GM21360 (cell line): ENCODE results near the gene ANKRD55.
"Not testable (repeated sequence)": the region's sequence is repeated elsewhere in the genome, so short reads cannot be mapped to it uniquely, and the experiment has no call there.

Source experiments
- ATAC-seq: cut with Tn5 transposase; IDR thresholded peaks from one replicate; pipeline ENCODE4 v1.9.1; 2021; ENCODE audit warnings: mild to moderate bottlenecking, moderate library complexity; ENCODE audit not compliant: unreplicated experiment

ANKRD55 gene

DNA sequence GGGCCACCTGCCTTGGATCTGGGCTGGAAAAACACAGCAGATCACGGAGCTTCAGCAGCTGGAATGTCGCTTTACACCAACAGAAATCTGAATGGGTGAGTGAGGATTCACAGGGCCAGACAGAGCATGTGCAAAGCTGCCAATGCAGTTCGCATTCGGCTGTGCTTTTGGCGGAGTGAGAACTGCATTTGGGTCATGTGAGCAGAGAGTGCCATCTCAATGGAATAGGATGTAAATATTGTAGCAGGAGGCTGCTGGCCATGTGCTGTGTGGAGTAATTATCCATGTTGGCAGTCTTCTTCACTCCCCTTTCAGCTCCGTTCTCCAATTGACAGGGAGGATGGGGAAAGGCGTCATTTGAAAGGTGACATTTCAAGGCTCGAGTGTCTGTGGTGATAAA lies at the start of gene ANKRD55:
Gene ANKRD55 (minus strand): TSS at position 101 of the 400 bp plus-strand sequence. CDS start 417 bp downstream, outside the sequence.
- ATAC-seq = no peak

DNA sequence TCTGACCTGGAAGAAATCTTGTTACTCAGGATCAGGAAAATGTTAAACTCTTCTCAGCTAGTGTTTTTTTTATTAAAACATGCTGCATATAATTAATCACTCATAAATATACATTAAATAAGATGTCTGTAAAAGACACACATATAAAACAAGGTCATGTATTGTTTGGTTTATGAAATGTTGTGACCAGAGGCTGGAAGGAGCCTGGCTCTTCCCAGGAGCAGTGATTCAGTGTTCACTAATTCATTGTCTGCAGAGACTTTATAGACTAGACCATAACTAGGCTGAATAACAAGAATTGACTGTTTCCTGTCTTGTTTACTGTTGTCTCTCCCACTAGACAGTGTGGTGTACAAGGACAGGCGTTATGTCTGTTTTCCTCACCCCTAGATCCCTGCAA lies 49.1 kb upstream of the ANKRD55 start:
- ATAC-seq = no peak

DNA sequence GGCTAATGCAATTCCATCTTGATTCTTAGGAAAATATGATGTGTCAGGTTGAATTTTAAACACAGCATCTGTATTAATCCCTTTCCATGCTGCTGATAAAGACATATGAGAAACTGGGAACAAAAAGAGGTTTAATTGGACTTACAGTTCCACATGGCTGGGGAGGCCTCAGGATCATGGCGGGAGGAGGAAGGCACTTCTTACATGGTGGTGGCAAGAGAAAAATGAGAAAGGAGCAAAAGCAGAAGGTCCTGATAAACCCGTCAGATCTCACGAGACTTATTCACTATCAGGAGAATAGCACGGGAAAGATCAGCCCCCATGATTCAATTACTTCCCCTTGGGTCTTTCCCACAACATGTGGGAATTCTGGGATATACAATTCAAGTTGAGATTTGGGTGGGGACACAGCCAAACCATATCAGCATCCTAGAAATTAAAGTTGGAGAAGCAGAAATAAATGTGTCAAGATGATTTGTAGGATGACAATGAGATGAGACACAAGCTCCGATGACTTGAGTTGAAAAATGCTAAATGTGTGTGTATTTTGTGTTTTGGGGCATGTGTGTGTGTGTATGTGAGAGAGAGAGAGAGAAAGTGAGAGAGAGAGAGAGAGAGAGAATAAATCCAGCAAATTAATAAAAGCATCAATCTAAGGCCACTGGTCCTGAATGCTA lies 48.5 kb upstream of the ANKRD55 start:
- ATAC-seq = no peak

DNA sequence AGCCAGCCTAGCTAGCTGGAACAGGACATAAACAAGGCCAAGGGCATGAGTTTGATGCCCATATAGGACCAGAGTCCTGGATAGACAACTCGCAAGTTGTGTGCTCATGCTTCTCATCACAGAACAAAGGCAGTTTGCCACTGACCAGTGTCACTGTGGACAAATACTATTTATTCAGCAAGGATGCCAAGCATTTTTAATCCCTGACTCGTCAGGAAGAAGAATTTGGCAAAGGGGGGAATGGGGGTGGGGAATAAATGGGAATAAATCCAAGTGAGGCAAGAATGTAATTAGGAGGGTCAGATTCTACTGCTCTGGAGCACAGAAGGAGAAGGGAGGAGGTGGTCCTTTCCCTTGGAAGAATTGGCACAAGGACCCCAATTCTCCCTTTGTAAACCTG lies 46.8 kb upstream of the ANKRD55 start:
- no peak for ATAC-seq

DNA sequence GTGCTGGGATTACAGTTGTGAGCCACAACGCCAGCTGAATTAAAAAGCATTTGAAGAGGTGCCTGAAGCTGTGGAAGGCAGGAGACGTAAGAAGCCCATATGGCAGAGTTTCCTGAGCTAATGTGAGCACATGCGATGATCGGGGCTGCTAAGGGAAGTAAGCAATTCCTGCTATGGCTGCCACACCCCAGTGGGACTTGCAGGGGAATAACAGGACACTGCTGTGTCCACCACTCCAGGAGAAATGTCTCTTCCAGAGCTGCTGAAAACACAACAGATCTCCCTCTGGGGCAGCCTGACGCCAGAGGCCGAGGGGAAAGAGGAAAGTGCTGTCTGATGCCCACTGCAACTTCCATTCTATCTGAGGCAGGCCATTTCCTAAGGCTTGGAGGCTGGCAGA lies 46.2 kb upstream of the ANKRD55 start:
- no peak for ATAC-seq

DNA sequence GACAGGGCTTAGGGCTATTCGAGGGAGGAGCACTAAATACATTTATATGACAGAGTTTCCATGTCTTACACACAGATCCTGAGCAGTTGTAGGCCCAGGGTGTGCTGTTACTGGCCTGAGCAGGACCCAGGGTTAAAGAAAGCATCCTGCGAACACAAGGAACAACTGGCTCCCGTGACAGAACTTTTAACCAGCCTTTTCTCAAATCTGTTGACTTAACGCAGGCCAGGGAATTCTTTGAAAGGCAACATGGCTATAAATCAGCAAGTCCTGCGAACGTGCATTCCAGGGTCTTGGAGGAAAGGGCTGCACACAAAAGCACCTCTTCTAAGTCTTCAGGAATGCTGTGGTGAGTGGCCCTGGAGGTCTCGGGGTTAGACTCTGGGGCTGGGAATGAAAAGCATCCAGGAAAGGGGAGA lies 45.2 kb upstream of the ANKRD55 start:
- ATAC-seq = no peak

DNA sequence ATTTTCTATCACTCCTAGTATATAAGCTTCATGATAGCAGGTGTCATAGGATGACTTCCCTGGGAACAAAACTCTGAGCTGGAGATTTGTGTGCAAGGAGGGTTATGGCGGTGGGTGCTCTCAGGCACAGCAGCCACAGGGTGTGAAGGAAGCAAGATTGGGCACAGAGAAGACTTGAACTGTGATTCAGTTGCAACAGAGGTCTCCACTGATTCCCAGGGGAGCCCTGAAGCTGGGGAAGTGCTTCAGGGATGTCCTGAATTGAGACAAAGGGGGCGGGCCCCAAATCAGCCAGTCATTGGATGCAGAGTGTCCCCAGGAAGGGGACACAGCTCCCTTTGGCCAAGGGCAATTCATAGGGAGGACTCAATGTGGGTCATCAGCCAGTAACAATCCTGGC lies 44.4 kb upstream of the ANKRD55 start:
- no peak for ATAC-seq

DNA sequence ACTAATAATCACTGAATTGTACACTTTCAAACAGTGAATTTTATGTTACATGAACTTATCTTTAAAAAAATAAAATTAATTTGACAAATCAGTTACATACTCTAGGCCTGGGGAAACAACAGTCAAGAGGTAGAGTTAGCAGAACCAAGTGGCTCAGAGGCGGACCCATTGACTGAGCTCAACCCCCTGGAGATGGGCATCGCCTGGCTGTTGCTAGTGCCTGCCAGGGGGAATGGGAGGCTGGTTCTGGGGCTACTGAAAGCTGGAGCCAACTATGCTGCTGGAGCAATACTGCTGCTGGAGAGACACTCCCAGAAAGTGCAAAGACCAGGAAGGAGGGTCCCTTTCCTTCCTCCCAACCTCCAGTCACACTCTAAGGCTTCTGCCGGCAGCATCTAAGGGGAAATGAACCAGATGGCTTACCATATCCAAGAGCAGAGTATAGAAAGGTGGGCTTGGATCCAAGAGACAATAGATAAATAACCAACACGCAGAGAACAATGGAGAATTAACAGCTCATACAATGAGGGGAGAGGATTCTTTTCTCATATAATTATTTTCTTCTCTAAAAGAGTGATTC lies 40.3 kb upstream of the ANKRD55 start:
- no peak for ATAC-seq

DNA sequence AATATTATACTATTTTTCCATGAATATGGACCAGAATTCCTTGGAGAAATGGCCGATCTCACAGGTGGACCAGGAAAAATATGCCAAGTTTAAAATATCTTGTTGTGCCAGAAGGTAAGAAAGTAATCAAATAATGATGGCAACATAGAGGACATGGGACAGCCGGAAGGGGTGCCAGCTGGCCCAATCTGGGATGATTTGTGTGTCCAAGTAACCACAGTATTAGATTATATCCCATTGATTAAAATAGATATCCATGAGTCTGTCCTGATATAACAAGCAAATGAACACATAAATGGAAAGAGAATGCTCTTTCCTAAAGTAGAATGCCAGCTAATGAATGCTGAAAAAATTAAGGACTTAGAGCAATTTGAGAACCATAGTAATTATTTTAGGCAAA lies 39.6 kb upstream of the ANKRD55 start:
- ATAC-seq = no peak

DNA sequence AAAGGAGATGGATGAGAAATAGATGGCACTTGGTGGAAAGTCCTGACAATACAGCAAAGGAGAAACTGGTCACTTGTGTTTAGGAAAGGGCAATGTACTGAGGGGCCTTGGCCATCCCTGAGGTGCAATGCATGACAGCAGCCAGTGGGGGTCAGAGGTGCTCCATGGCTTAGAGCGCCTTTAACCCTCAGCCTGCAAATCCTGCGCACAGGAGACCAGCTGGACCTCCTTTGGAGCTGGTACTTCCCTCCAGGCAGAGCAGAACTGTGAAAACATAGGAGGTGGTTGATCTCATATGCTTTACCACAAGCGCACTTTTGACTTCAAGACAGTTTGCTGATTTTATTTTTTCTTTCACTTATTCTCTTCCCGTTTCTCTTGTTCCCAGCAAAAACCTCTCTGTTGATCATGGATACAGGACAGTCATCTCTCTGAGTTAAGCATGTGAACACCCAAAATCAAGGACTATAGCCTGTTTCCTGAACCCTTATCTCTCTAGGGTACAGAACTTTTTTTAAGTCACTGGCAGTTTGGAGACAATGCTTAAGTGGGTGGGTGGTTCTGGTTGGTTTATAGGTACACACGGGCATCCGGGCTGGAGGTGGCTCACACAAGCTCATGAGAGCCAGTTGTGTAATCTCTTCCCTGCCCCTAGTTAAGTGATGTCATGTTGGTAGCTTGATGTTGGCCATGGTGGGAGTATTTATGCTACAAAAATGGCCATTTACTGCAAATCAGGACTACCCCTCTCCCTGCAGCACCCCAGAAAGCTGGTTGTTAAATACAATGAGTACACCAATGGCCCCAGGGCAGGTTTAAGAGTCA lies 37.6 kb upstream of the ANKRD55 start:
- peak; percentile 85 for ATAC-seq

DNA sequence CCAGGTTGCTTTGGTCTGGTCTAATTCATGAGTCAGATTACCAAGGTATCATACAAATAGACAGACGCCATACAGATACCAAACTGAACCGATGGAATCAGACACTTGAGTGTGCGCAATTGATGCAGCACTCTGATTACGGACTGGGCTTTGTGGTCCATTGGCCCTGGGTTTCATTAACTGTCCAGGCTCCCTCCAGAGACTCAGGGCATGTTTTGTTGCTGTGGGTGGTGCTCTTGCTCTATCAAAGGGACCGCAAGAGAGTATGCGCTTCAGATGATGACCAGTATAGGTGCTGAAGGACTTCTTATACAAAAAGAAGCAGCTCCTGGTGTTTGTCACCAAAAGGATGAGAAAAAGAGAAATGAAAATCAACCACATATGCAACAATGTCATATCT lies 36.9 kb upstream of the ANKRD55 start:
- ATAC-seq = no peak

DNA sequence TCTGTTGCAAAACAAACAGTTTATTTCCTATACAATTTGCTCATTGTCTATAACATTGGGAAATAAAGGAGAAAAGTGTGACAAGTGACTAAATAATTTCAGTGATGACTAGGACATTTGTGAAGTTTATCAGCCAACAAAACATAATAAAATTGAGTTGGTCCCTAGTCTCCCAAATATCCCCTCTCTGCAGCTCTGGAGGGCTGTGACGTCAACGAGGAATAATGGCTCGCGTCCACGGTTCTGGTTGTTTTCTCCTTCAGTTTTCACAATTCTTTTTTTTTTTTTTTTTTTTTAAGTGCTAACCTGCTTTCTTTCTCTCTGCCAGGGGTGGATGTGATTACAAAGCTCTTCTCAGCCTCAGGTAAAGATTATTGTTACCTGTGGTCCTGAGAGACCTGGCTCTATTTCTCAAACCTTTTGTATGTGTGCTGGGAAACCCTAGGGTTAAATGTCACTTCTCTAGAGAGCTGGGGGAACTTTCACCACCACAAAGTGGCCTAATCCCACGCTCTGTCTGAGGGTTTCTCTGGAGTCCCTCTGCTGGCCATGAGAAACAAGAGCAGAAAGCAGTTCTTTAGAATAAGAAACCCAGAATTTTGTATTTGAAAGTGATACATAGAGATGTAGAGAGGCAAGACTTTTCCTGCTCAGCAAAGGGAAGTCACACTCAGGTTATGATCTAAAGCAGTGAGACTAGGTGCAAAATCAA lies 36.2 kb upstream of the ANKRD55 start:
- peak; percentile 53 for ATAC-seq

DNA sequence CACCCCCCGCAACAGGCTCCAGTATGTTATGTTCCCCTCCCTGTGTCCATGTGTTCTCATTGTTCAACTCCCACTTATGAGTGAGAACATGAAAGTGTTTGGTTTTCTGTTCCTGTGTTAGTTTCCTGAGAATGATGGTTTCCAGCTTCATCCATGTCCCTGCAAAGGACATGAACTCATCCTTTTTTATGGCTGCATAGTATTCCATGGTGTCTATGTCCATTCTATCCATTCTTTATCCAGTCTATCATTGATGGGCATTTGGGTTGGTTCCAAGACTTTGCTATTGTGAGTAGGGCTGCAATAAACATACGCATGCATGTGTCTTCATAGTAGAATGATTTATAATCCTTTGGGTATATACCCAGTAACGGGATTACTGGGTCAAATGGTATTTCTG lies 35.6 kb upstream of the ANKRD55 start:
- ATAC-seq = not testable (repeated sequence)

DNA sequence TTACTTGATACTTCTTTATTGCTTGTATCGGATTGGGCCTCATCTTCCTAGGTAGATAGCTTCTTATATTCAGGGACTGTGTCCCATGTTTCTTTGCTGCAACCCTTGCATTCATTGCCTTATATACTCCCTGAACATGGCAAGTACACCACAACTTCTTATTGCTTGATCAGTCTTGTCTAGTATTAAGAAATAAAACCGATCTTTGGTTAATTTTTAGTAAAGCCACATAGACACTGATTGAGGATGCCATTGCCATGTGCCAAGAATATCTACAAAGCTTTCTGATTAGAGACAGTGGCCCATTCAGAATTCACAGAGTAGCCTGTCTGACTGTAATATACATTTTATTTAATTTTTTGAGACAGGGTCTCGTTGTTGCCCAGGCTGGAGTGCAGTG lies 34.7 kb upstream of the ANKRD55 start:
- no peak for ATAC-seq

DNA sequence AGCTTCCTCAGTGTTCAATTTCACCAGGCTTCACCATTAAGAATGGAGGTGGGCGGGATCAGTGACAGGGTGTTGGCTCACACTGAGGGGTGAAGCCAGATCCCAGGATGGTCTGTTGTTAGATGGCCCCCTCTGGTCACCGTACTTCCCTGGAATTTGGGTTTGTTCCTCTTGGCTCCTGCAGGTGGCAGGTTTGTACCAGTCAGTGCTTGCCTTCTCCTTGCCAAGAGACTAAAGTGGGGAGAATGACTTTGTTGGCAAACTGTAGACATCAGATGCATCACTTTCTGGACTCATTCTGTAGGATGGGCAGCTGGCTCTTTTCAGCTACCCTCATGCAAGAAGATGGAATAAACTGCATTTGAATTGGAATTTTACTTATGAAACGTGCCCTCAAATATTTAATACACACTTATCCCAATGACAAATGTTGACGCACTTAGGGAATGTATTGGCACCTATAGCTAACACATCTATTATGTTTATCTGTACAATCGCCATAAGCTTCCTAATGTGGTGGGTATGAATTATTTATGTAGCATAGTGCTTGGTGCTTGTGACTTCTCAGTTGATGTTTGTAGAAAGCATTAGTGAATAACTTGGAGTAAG lies 31.4 kb upstream of the ANKRD55 start:
- no peak for ATAC-seq

DNA sequence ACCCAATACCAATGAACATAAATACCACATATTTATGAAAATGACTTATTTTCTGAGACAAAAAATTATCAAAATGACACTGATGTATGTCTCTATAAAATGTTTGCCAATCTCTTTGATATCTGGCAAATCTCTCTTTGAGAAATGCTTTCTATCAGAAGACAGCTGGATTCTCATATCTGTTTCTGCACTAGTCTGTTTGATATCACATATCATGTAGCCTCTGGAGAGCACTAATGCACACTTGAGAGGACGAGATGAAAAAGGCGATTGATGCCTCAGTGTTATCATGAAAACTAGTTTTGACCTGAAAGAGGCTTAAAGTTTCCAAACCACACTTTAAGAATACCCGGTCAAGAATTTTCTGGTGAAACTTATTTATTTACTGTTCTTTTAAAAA lies 29.1 kb upstream of the ANKRD55 start:
- no peak for ATAC-seq

DNA sequence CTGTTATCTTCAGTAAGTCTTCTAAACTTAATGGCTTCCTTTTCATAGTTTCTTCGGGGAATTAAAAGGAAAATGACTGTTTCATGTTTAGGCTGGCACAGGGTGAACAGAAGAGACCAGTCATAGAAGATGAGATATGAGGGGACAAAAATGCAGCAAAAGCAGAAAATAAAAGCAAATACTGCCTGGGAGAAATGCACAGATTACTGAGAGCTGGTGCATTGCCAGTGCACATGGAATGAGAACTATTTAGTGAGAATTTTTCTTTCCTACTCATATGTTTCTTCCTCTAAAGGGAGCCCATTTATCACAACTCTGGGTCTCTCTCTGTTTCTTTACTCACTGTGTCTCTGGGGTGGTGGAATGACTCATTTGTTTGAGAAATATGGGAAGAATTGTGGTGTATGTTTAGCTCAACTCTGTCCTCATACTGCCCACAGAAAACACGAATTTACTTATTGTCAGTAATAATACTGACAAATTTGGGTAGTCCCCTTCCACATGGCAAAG lies 25.9 kb upstream of the ANKRD55 start:
- no peak for ATAC-seq

DNA sequence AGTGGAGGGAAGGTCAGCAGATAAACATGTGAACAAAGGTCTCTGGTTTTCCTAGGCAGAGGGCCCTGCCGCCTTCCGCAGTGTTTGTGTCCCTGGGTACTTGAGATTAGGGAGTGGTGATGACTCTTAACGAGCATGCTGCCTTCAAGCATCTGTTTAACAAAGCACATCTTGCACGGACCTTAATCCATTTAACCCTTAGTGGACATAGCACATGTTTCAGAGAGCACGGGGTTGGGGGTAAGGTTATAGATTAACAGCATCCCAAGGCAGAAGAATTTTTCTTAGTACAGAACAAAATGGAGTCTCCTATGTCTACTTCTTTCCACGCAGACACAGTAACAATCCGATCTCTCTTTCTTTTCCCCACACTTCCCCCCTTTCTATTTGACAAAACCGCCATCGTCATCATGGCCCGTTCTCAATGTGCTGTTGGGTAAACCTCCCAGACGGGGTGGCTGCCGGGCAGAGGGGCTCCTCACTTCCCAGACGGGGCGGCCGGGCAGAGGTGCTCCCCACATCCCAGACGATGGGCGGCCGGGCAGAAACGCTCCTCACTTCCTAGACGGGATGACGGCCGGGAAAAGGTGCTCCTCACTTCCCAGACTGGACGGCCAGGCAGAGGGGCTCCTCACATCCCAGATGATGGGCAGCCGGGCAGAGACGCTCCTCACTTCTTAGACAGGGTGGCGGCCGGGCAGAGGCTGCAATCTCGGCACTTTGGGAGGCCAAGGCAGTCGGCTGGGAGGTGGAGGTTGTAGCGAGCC lies 24.8 kb upstream of the ANKRD55 start:
- not testable (repeated sequence) for ATAC-seq

DNA sequence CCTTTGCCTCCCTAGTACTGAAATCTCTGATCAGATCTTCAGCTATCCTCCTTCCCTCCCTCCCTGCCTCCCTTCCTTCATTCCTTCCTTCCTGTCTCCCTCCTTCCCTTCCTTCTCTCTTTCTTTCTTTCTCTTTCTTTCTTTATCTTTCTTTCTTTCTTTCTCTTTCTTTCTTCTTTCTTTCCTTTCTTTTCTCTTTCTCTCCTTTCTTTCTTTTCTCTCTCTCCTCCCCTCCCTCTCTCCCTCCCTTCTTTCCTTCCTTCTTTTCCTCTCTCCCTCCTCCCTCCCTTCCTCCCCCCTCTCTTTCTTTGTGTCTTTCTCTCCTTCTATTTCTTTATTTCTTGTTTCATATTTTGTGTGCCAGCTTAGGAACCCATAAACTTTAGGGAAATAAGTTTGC lies 23.9 kb upstream of the ANKRD55 start:
- ATAC-seq = no peak

DNA sequence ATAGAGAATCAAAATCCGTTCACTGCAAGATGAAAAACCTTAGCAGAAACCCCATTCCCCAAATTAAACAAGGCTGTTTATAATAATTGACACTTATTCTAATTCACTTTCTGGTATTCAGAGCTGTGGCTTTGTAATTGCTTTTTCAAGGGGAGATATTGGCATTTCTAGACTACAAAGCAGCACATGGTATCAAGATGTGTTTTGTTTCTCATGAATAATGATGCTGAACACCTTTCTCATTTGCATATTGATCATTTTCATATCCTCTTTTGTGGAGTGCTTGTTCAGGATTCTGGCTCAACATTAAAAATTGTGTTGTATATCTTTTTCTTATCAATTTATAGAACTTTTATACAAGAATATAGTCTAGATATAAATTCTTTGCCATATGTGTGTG lies 22.4 kb upstream of the ANKRD55 start:
- ATAC-seq = no peak
